ENCODE results near the gene MYRFL. TPM values are rescaled to one million over a fixed set of nuclear protein-coding genes. Genes with fewer than 3 reads are reported as not detected.

MYRFL gene
- total RNA-seq, 1 donor from 2014 or later: 0.13 TPM

- Histone ChIP-seq H3K4me3 (ENCODE audit: low read depth, low read length) (no peak overlapping the region), H3K36me3 (ENCODE audit: control insufficient read depth, insufficient read depth, low read length) (no peaks in the 10 kb centered on the region), H3K27me3 (ENCODE audit: control insufficient read depth, insufficient read depth, low read length) (no peaks in the 10 kb centered on the region)
- no peak for DNase-seq (ENCODE audit: low read depth)
- TF ChIP-seq CTCF (IDR thresholded peaks at IDR 0.05; ENCODE audit: insufficient read depth, low read length, poor library complexity, severe bottlenecking): no peak
Measured at GRCh38 chr12:70006619-70006973, 181.6 kb downstream of the MYRFL start.

DNA sequence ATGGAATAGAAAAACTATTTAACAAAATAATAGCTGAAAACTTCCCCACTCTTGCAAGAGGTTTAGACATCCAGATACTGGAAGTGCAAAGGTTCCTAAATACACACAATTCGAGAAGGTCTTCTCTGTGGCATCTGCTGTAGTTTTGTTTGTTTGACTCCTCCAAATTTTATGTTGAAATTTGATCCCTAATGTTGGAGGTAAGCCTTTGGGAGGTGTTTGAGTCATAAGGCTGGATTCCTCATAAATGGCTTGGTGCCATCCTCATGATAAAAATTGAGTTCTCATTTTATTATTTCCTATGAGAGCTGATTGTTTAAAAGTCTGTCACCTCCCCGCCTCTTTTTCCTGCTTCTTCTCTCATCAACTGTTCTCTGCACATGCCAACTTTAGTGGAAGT is 182.7 kb downstream of the MYRFL start:
- DNase-seq (ENCODE audit: low read depth): no peak
- no peaks in the 10 kb centered on the region for H3K36me3 ChIP-seq (ENCODE audit: control insufficient read depth, insufficient read depth, low read length)
- no peak overlapping the region for H3K4me3 ChIP-seq (ENCODE audit: low read depth, low read length)
- TF ChIP-seq CTCF (IDR thresholded peaks at IDR 0.05; ENCODE audit: insufficient read depth, low read length, poor library complexity, severe bottlenecking): no peak
- no peaks in the 10 kb centered on the region for H3K27me3 ChIP-seq (ENCODE audit: control insufficient read depth, insufficient read depth, low read length)

Other genes starting within 250 kb of the MYRFL start
- gene CCT2, start 239.8 kb upstream of the MYRFL start, total RNA-seq: 212 and 224 TPM in 2 replicates
- gene LRRC10, start 214.3 kb upstream of the MYRFL start, total RNA-seq: not detected in 2 replicates
- 0.14 and 1.6 TPM in 2 replicates for gene BEST3, start 125.9 kb upstream of the MYRFL start, total RNA-seq
- gene RAB3IP, start 86.4 kb upstream of the MYRFL start, total RNA-seq: 57.1 and 83.7 TPM in 2 replicates

Measured in kidney epithelial cell (primary cell).